PC-3 (cell line): ENCODE results near the gene SORD. TPM values are rescaled to one million over a fixed set of nuclear protein-coding genes. Genes with fewer than 3 reads are reported as not detected.
"Not testable (repeated sequence)": the region's sequence is repeated elsewhere in the genome, so short reads cannot be mapped to it uniquely, and the experiment has no call there.

Experiments
- ATAC-seq: fragments of 200-7000 bp; cut with Tn5 transposase; 2 replicates; pipeline ENCODE4 v1.9.1; 2020; ENCODE audit warnings: mild to moderate bottlenecking, moderate library complexity
- BruUV-seq: library from RNA; stranded (reverse); fragments of 400-500 nt; replicated peaks from 2 replicates; lab custom pipeline; 2021; lab: Mats Ljungman, UMichigan
- CTCF ChIA-PET: fragments of 300-600 bp; sonication (Branson Sonifier 250); formaldehyde crosslinking; loops from one replicate; lab custom pipeline; 2022; ENCODE audit warnings: antibody characterized with exemption; lab: Charles Lee
- POLR2A ChIA-PET: fragments of 300-600 bp; sonication (Branson Sonifier 250); formaldehyde crosslinking; loops from one replicate; lab custom pipeline; 2022; ENCODE audit warnings: antibody characterized with exemption; ENCODE audit not compliant: unreplicated experiment; lab: Charles Lee
- DNase-seq: peaks from one replicate; pipeline ENCODE4 v3.0.0-alpha.2; 2015
- H2AFZ ChIP-seq: fragments of 300-600 bp; sonication (generic); 2 replicates; pipeline ENCODE4 v1.6.0; 2016; ENCODE audit warnings: antibody characterized with exemption, low read length
- H3F3A ChIP-seq: fragments of 300-600 bp; sonication (generic); one replicate; pipeline ENCODE4 v1.6.0; 2017; ENCODE audit warnings: antibody characterized with exemption, low read length, control low read depth, mild to moderate bottlenecking; ENCODE audit not compliant: unreplicated experiment
- H3K27ac ChIP-seq: fragments of 300-600 bp; sonication (generic); 2 replicates; pipeline ENCODE4 v1.5.1; 2016; ENCODE audit warnings: mild to moderate bottlenecking, low read length
- H3K27me3 ChIP-seq: fragments of 300-600 bp; sonication (generic); 2 replicates; pipeline ENCODE4 v1.6.1; 2016; ENCODE audit warnings: low read length, mixed read lengths
- H3K36me3 ChIP-seq: fragments of 300-600 bp; sonication (generic); 2 replicates; pipeline ENCODE4 v1.6.1; 2016; ENCODE audit warnings: low read depth, mixed run types, low read length, mixed read lengths
- H3K4me1 ChIP-seq: fragments of 300-600 bp; sonication (generic); 2 replicates; pipeline ENCODE4 v1.5.1; 2016; ENCODE audit warnings: low read length; ENCODE audit not compliant: insufficient read depth
- H3K4me2 ChIP-seq: fragments of 300-600 bp; sonication (generic); 2 replicates; pipeline ENCODE4 v1.6.0; 2016; ENCODE audit warnings: low read length
- H3K4me3 ChIP-seq: fragments of 300-600 bp; sonication (generic); 2 replicates; pipeline ENCODE4 v1.5.1; 2016; ENCODE audit warnings: mild to moderate bottlenecking, low read length, mixed read lengths
- H3K79me2 ChIP-seq: fragments of 300-600 bp; sonication (generic); 2 replicates; pipeline ENCODE4 v1.6.1; 2017; ENCODE audit warnings: low read length, mixed read lengths
- H3K9ac ChIP-seq: fragments of 300-600 bp; sonication (generic); 2 replicates; pipeline ENCODE4 v1.6.0; 2016; ENCODE audit warnings: mild to moderate bottlenecking, low read length
- H3K9me2 ChIP-seq: fragments of 300-600 bp; sonication (generic); replicated peaks from 2 replicates; pipeline ENCODE4 v1.6.1; 2016; ENCODE audit warnings: mixed run types, low read length, mixed read lengths
- H3K9me3 ChIP-seq: fragments of 300-600 bp; sonication (generic); 2 replicates; pipeline ENCODE4 v1.6.1; 2016; ENCODE audit warnings: low read length, mixed read lengths
- H4K20me1 ChIP-seq: fragments of 300-600 bp; sonication (generic); 2 replicates; pipeline ENCODE4 v1.6.1; 2016; ENCODE audit warnings: low read length, mixed read lengths
- CTCF ChIP-seq: fragments of 300-600 bp; sonication (generic); conservative IDR thresholded peaks from 2 replicates; pipeline ENCODE4 v1.5.1; 2017; ENCODE audit warnings: antibody characterized with exemption, low read depth, mild to moderate bottlenecking, low read length
- EZH2 ChIP-seq: fragments of 300-600 bp; sonication (generic); IDR thresholded peaks from one replicate; pipeline ENCODE4 v1.6.1; 2017; ENCODE audit warnings: antibody characterized with exemption, mild to moderate bottlenecking, low read length; ENCODE audit not compliant: unreplicated experiment
- EZH2phosphoT487 ChIP-seq: fragments of 300-600 bp; sonication (generic); IDR thresholded peaks from 2 replicates; pipeline ENCODE4 v1.6.1; 2018; ENCODE audit warnings: mild to moderate bottlenecking, antibody characterized with exemption, low read length, borderline replicate concordance
- intact Hi-C: fragments of 100-400 bp; cut with micrococcal nuclease; formaldehyde crosslinking; loops from 2 replicates; pipeline ENCODE4 v1.9.0; 2023
- total RNA-seq: library from RNA; depleted of rRNA; stranded (reverse); fragments of >200 nt; gene quantifications from 2 replicates; pipeline ENCODE4 v1.2.3, GENCODE V29; 2014

SORD gene
- total RNA-seq, 1 experiment from 2014 or later: 119 TPM

- no peak for DNase-seq
- no peaks in the 10 kb centered on the region for H3K9me3 ChIP-seq
- H3K79me2 ChIP-seq: no peaks in the 10 kb centered on the region
- H3K9me2 ChIP-seq: no peaks in the 10 kb centered on the region
- no peaks in the 10 kb centered on the region for H3K4me1 ChIP-seq
- no peaks in the 10 kb centered on the region for H4K20me1 ChIP-seq
- ChIA-PET CTCF (no interaction called here), POLR2A (no interaction called here)
- no peak overlapping the region for H3K27ac ChIP-seq
- H3K27me3 ChIP-seq: no peaks in the 10 kb centered on the region
- H3K4me2 ChIP-seq: no peak overlapping the region
- H3F3A ChIP-seq: no peaks in the 10 kb centered on the region
- no TSS peak for BruUV-seq
- H3K36me3 ChIP-seq: peaks cover 25% of the 10 kb centered on the region
- H3K9ac ChIP-seq: no peak overlapping the region
- TF ChIP-seq EZH2 (no peak), EZH2phosphoT487 (no peak), CTCF (no peak)
- intact Hi-C loops: no loop called here
- no peak overlapping the region for H2AFZ ChIP-seq
- no peak for ATAC-seq
- H3K4me3 ChIP-seq: no peak overlapping the region
Observed at GRCh38 chr15:45048794-45049631, 26.0 kb downstream of the SORD start.

- peaks cover 25% of the 10 kb centered on the region for H3K36me3 ChIP-seq
- H3F3A ChIP-seq: no peaks in the 10 kb centered on the region
- no peak overlapping the region for H2AFZ ChIP-seq
- no peak overlapping the region for H3K27ac ChIP-seq
- no peaks in the 10 kb centered on the region for H3K27me3 ChIP-seq
- H3K4me2 ChIP-seq: no peak overlapping the region
- TF ChIP-seq EZH2 (no peak), EZH2phosphoT487 (no peak), CTCF (no peak)
- no TSS peak for BruUV-seq
- no peaks in the 10 kb centered on the region for H3K9me3 ChIP-seq
- POLR2A ChIA-PET: no interaction called here
- no peaks in the 10 kb centered on the region for H3K9me2 ChIP-seq
- no peak overlapping the region for H3K4me3 ChIP-seq
- intact Hi-C loops: no loop called here
- ATAC-seq: no peak
- no peaks in the 10 kb centered on the region for H3K79me2 ChIP-seq
- no peak overlapping the region for H3K9ac ChIP-seq
- no peaks in the 10 kb centered on the region for H4K20me1 ChIP-seq
- CTCF ChIA-PET: no interaction called here
- DNase-seq: no peak
- H3K4me1 ChIP-seq: no peaks in the 10 kb centered on the region
Observed at GRCh38 chr15:45050587-45050986, 27.6 kb downstream of the SORD start.

- intact Hi-C loops, CTCF ChIA-PET, DNase-seq, H3K4me3 ChIP-seq, H3K27ac ChIP-seq, BruUV-seq, H2AFZ ChIP-seq, ATAC-seq, H3K9me3 ChIP-seq, H4K20me1 ChIP-seq, H3F3A ChIP-seq, H3K27me3 ChIP-seq, H3K79me2 ChIP-seq, H3K9me2 ChIP-seq, H3K4me2 ChIP-seq, H3K9ac ChIP-seq, H3K4me1 ChIP-seq, POLR2A ChIA-PET: not testable (repeated sequence)
- peaks cover 22% of the 10 kb centered on the region for H3K36me3 ChIP-seq
Observed at GRCh38 chr15:45052676-45053075, 29.7 kb downstream of the SORD start.

GRCh38 chr15:45058690-45059675 is 36.0 kb downstream of the SORD start:
- intact Hi-C loops, H3K36me3 ChIP-seq, BruUV-seq, ATAC-seq, H3K4me2 ChIP-seq, H3K9ac ChIP-seq, H3K4me1 ChIP-seq, CTCF ChIA-PET, H4K20me1 ChIP-seq, H2AFZ ChIP-seq, H3K9me2 ChIP-seq, H3K9me3 ChIP-seq, POLR2A ChIA-PET, H3K79me2 ChIP-seq, DNase-seq, H3K27me3 ChIP-seq, H3K27ac ChIP-seq, H3F3A ChIP-seq, H3K4me3 ChIP-seq: not testable (repeated sequence)
